ENCODE results near the gene FANCG.

GRCh38 chr9:35029852-35030251 lies 49.9 kb downstream of the FANCG start:
- TF ChIP-seq CTCF (IDR thresholded peaks at IDR 0.05), result no peak
- no peak for TF ChIP-seq ZFX (IDR thresholded peaks at IDR 0.05; ENCODE audit: borderline replicate concordance)
